Measurements from ENCODE around the gene MPG. TPM values are rescaled to one million over a fixed set of nuclear protein-coding genes. Genes with fewer than 3 reads are reported as not detected.

The MPG gene
- total RNA-seq, 1 experiment from 2014 or later: 60.0 TPM

- DNase-seq (ENCODE audit: low spot score): no peak
- Mint-ChIP-seq H3K36me3 (no peaks in the 10 kb centered on the region; the same call in none of the 2 replicates), H3K27ac (no peak overlapping the region), H3K4me3 (no peak overlapping the region), H3K27me3 (ENCODE audit: low read depth) (no peaks in the 10 kb centered on the region), H3K9me3 (no peaks in the 10 kb centered on the region), H3K4me1 (peaks cover under 1% of the 10 kb centered on the region; the same call in 1 of the 2 replicates)
- ChIA-PET CTCF (interaction anchor here (1.0 to 1.5 kb wide), 2 partner anchors 16 to 36 kb away, joined by 5 to 6 read pairs; no protein-coding TSS in a partner anchor), POLR2A (no interaction called here)
- TF ChIP-seq TEAD4 (CRISPR knock-in tag; IDR thresholded peaks at IDR 0.05) (no peak), ZNF281 (CRISPR knock-in tag; IDR thresholded peaks at IDR 0.05) (no peak), HMGXB4 (CRISPR knock-in tag; IDR thresholded peaks at IDR 0.05) (no peak), ZSCAN18 (CRISPR knock-in tag; IDR thresholded peaks at IDR 0.05) (no peak), KAT7 (CRISPR knock-in tag; IDR thresholded peaks at IDR 0.05; ENCODE audit: borderline replicate concordance) (no peak), GRHL2 (CRISPR knock-in tag; IDR thresholded peaks at IDR 0.05; ENCODE audit: insufficient replicate concordance, severe bottlenecking) (no peak), JAZF1 (CRISPR knock-in tag; IDR thresholded peaks at IDR 0.05) (no peak), MLX (CRISPR knock-in tag; IDR thresholded peaks at IDR 0.05) (no peak), ELF4 (CRISPR knock-in tag; IDR thresholded peaks at IDR 0.05; ENCODE audit: low read depth) (no peak), SOX15 (CRISPR knock-in tag; IDR thresholded peaks at IDR 0.05) (no peak), AR (CRISPR knock-in tag; IDR thresholded peaks at IDR 0.05) (no peak)
- ATAC-seq: no peak
Observed at GRCh38 chr16:101586-101985, 23.6 kb downstream of the MPG start.

- peaks cover 3% of the 10 kb centered on the region; the same call in 1 of the 2 replicates for H3K4me1 Mint-ChIP-seq
- H3K27me3 Mint-ChIP-seq (ENCODE audit: low read depth): no peaks in the 10 kb centered on the region
- H3K9me3 Mint-ChIP-seq: no peaks in the 10 kb centered on the region
- ATAC-seq (no peak), DNase-seq (ENCODE audit: low spot score) (no peak)
- CTCF ChIA-PET: interaction anchor here (1.0 to 1.5 kb wide), 2 partner anchors 16 to 36 kb away, joined by 5 to 6 read pairs; no protein-coding TSS in a partner anchor
- H3K27ac Mint-ChIP-seq: peak overlapping the region; percentile 57; the same call in 1 of the 2 replicates
- no peaks in the 10 kb centered on the region; the same call in none of the 2 replicates for H3K36me3 Mint-ChIP-seq
- no peak overlapping the region for H3K4me3 Mint-ChIP-seq
- POLR2A ChIA-PET: interaction anchor here (0.6 kb wide), 1 partner anchor 15 kb away, joined by 3 read pairs; no protein-coding TSS in a partner anchor
- no peak for TF ChIP-seq ETV6 (CRISPR knock-in tag; IDR thresholded peaks at IDR 0.05)
- no peak for TF ChIP-seq KAT7 (CRISPR knock-in tag; IDR thresholded peaks at IDR 0.05; ENCODE audit: borderline replicate concordance)
- no peak for TF ChIP-seq ZBTB43 (CRISPR knock-in tag; IDR thresholded peaks at IDR 0.05)
- TF ChIP-seq AR (CRISPR knock-in tag; IDR thresholded peaks at IDR 0.05): no peak
- no peak for TF ChIP-seq FOXP1 (CRISPR knock-in tag; IDR thresholded peaks at IDR 0.05; ENCODE audit: borderline replicate concordance)
- no peak for TF ChIP-seq PRRX2 (CRISPR knock-in tag; IDR thresholded peaks at IDR 0.05)
- no peak for TF ChIP-seq ATF3 (CRISPR knock-in tag; conservative IDR thresholded peaks at IDR 0.05)
- no peak for TF ChIP-seq USF1 (CRISPR knock-in tag; IDR thresholded peaks at IDR 0.05)
Observed at GRCh38 chr16:102060-102855, 24.2 kb downstream of the MPG start.

Data from WTC11 (cell line).